Subcutaneous adipose tissue (tissue), 4 donors: ENCODE data around the gene DOCK4. TPM values are rescaled to one million over a fixed set of nuclear protein-coding genes. Genes with fewer than 3 reads are reported as not detected.

ENCODE experiments used
- CTCF ChIP-seq: fragments of 450-650 bp; IDR thresholded peaks from one replicate; pipeline ENCODE4 v1.5.1; 2016; ENCODE audit warnings: low read depth, mild to moderate bottlenecking, control low read depth, antibody characterized with exemption, moderate library complexity
- total RNA-seq, 4 donors: library from RNA; depleted of rRNA; stranded (reverse); fragments of >200 nt; gene quantifications; one replicate each; pipeline ENCODE4 v1.1.0, GENCODE V29; 2016

Gene DOCK4
- total RNA-seq, 4 donors from 2014 or later: 44.3 to 59.3 (median 52.5) TPM

GRCh38 chr7:111789048-111789320 lies 417.2 kb downstream of the DOCK4 start:
- TF ChIP-seq CTCF: no peak

GRCh38 chr7:111788286-111789047 lies 417.7 kb downstream of the DOCK4 start:
- TF ChIP-seq CTCF: no peak

- no peak for TF ChIP-seq CTCF
Measured at GRCh38 chr7:111787741-111788140, 418.5 kb downstream of the DOCK4 start.

GRCh38 chr7:111787099-111787498 lies 419.1 kb downstream of the DOCK4 start:
- TF ChIP-seq CTCF: no peak

- no peak for TF ChIP-seq CTCF
Measured at GRCh38 chr7:111785076-111785475, 421.1 kb downstream of the DOCK4 start.

GRCh38 chr7:111784296-111784695 lies 421.9 kb downstream of the DOCK4 start:
- TF ChIP-seq CTCF: no peak

GRCh38 chr7:111783854-111784253 lies 422.3 kb downstream of the DOCK4 start:
- TF ChIP-seq CTCF: no peak
